GM23338 (cell line): ENCODE data around the gene SLC12A5. TPM values are rescaled to one million over a fixed set of nuclear protein-coding genes. Genes with fewer than 3 reads are reported as not detected.

Experiments used
- ATAC-seq: fragments of 200-7000 bp; cut with Tn5 transposase; 3 replicates; pipeline ENCODE4 v1.9.1; 2020
- DNase-seq: peaks from one replicate; pipeline ENCODE4 v3.0.0-alpha.2; 2015; ENCODE audit warnings: low spot score
- H2AFZ ChIP-seq: fragments of 200-600 bp; sonication (generic); 2 replicates; pipeline ENCODE4 v1.8.0; 2016; ENCODE audit warnings: antibody characterized with exemption, mild to moderate bottlenecking, moderate library complexity
- H3F3A ChIP-seq: fragments of 200-600 bp; sonication (generic); replicated peaks from 2 replicates; pipeline ENCODE4 v1.8.0; 2017; ENCODE audit warnings: antibody characterized with exemption, mixed run types, low read depth
- H3K27ac ChIP-seq: fragments of 200-600 bp; sonication (generic); 2 replicates; pipeline ENCODE4 v1.6.1; 2016; ENCODE audit warnings: low read depth
- H3K27me3 ChIP-seq: fragments of 200-600 bp; sonication (generic); 2 replicates; pipeline ENCODE4 v1.8.0; 2016; ENCODE audit warnings: mild to moderate bottlenecking, mixed run types, moderate library complexity; ENCODE audit not compliant: insufficient read depth
- H3K36me3 ChIP-seq: fragments of 200-600 bp; sonication (generic); 2 replicates; pipeline ENCODE4 v1.8.0; 2016; ENCODE audit warnings: mild to moderate bottlenecking; ENCODE audit not compliant: insufficient read depth
- H3K4me1 ChIP-seq: fragments of 200-600 bp; sonication (generic); 2 replicates; pipeline ENCODE4 v1.8.0; 2016; ENCODE audit warnings: mild to moderate bottlenecking, moderate library complexity; ENCODE audit not compliant: insufficient read depth
- H3K4me2 ChIP-seq: fragments of 200-600 bp; sonication (generic); 2 replicates; pipeline ENCODE4 v1.7.1; 2017; ENCODE audit warnings: mixed run types
- H3K4me3 ChIP-seq: fragments of 200-600 bp; sonication (generic); 2 replicates; pipeline ENCODE4 v1.6.1; 2016; ENCODE audit warnings: mixed run types
- H3K79me2 ChIP-seq: fragments of 200-600 bp; sonication (generic); replicated peaks from 2 replicates; pipeline ENCODE4 v1.8.0; 2017; ENCODE audit warnings: mild to moderate bottlenecking; ENCODE audit not compliant: insufficient read depth
- H3K9me2 ChIP-seq: fragments of 200-600 bp; sonication (generic); 2 replicates; pipeline ENCODE4 v1.8.0; 2017; ENCODE audit not compliant: insufficient read depth
- H4K20me1 ChIP-seq: fragments of 200-600 bp; sonication (generic); replicated peaks from 2 replicates; pipeline ENCODE4 v1.8.0; 2017; ENCODE audit warnings: mild to moderate bottlenecking; ENCODE audit not compliant: insufficient read depth
- H3K27ac Mint-ChIP-seq: 2 replicates; pipeline ENCODE4 v1.8.0; 2020; ENCODE audit warnings: inconsistent platforms, mild to moderate bottlenecking, moderate library complexity, mixed read lengths
- H3K27me3 Mint-ChIP-seq: 3 replicates; pipeline ENCODE4 v1.8.0; 2022; ENCODE audit warnings: low read depth, mild to moderate bottlenecking, moderate library complexity, mixed read lengths, inconsistent platforms; ENCODE audit not compliant: insufficient read depth, poor library complexity
- H3K36me3 Mint-ChIP-seq: 3 replicates; pipeline ENCODE4 v1.8.0; 2021; ENCODE audit warnings: low read depth, mild to moderate bottlenecking, inconsistent platforms, moderate library complexity, mixed read lengths
- H3K4me1 Mint-ChIP-seq: 3 replicates; pipeline ENCODE4 v1.8.0; 2020; ENCODE audit warnings: mild to moderate bottlenecking, inconsistent platforms, mixed read lengths
- H3K4me3 Mint-ChIP-seq: 3 replicates; pipeline ENCODE4 v1.8.0; 2021; ENCODE audit warnings: moderate library complexity, mild to moderate bottlenecking, inconsistent platforms, mixed read lengths
- H3K9me3 Mint-ChIP-seq: 3 replicates; pipeline ENCODE4 v1.8.0; 2020; ENCODE audit warnings: moderate library complexity, mild to moderate bottlenecking, inconsistent platforms, mixed read lengths
- CREB1 ChIP-seq: fragments of 250-450 bp; sonication (Bioruptor Pico); IDR thresholded peaks from 2 replicates; pipeline ENCODE4 v1.5.0; 2020; ENCODE audit warnings: low read depth, mild to moderate bottlenecking, moderate library complexity
- CTCF ChIP-seq, 2 experiments: fragments of 200-600 bp in 1 of 2; sonication (generic) in 1 of 2; conservative IDR thresholded peaks; 2 replicates each; pipeline versions ENCODE4 v1.5.1 to v1.6.1; 2016 to 2017; ENCODE audit warnings: antibody characterized with exemption in 2 of 2, low read depth in 2 of 2, mild to moderate bottlenecking in 2 of 2, moderate library complexity in 1 of 2
- ETS1 ChIP-seq: IDR thresholded peaks from 2 replicates; pipeline ENCODE4 v1.6.1; 2016; ENCODE audit warnings: antibody characterized with exemption
- EZH2 ChIP-seq: fragments of 200-600 bp; sonication (generic); IDR thresholded peaks from one replicate; pipeline ENCODE4 v1.8.0; 2017; ENCODE audit warnings: antibody characterized with exemption, mild to moderate bottlenecking, low read depth; ENCODE audit not compliant: unreplicated experiment
- REST ChIP-seq: IDR thresholded peaks from one replicate; pipeline ENCODE4 v1.6.1; 2018; ENCODE audit warnings: antibody characterized with exemption; ENCODE audit not compliant: unreplicated experiment
- STAT1 ChIP-seq: IDR thresholded peaks from one replicate; pipeline ENCODE4 v1.6.1; 2016; ENCODE audit warnings: antibody characterized with exemption; ENCODE audit not compliant: unreplicated experiment
- ZNF114 ChIP-seq: fragments of 250-450 bp; sonication (Bioruptor Pico); IDR thresholded peaks from 2 replicates; pipeline ENCODE4 v1.5.0; 2020; ENCODE audit warnings: mild to moderate bottlenecking, moderate library complexity
- ZNF331 ChIP-seq: fragments of 250-450 bp; sonication (Bioruptor Pico); IDR thresholded peaks from 2 replicates; pipeline ENCODE4 v1.5.0; 2020; ENCODE audit warnings: low read depth, mild to moderate bottlenecking, moderate library complexity
- ZNF462 ChIP-seq: fragments of 250-450 bp; sonication (Bioruptor Pico); IDR thresholded peaks from 2 replicates; pipeline ENCODE4 v1.5.0; 2020; ENCODE audit warnings: mild to moderate bottlenecking, moderate library complexity
- polyA plus RNA-seq: library from polyadenylated mRNA; unstranded; fragments of >200 nt; fragmentation: Nextera tagmentation; extraction: Ambion mirVana; gene quantifications from 2 replicates; pipeline ENCODE4 v1.2.1, GENCODE V29; 2016
- total RNA-seq: library from RNA; depleted of rRNA; stranded (reverse); fragments of >200 nt; shearing (Covaris generic); gene quantifications from 2 replicates; pipeline ENCODE4 v1.2.3, GENCODE V29; 2014

SLC12A5 gene
- total and polyA plus RNA-seq, 2 experiments from 2014 or later, result 3.5 to 8.4 TPM

- no peak for TF ChIP-seq REST
- no peak for TF ChIP-seq CTCF (conservative IDR thresholded peaks at IDR 0.05; ENCODE audit: low read depth in 2 of 2)
- no peak for TF ChIP-seq CREB1 (CRISPR knock-in tag)
- TF ChIP-seq ZNF114 (CRISPR knock-in tag), result no peak
These were observed 6.7 kb downstream of the SLC12A5 start (continued) for GRCh38 chr20:46035713-46036112.

- H3K27me3 ChIP-seq, result peaks cover 62% of the 10 kb centered on the region
- TF ChIP-seq EZH2 (no peak), ZNF331 (CRISPR knock-in tag) (no peak), ZNF462 (CRISPR knock-in tag) (no peak), ETS1 (no peak), STAT1 (no peak)
These were observed 7.4 kb downstream of the SLC12A5 start for GRCh38 chr20:46036370-46036769.

More at GRCh38 chr20:46036370-46036769, 7.4 kb downstream of the SLC12A5 start:
- Histone ChIP-seq H4K20me1 (peaks cover 5% of the 10 kb centered on the region; the same call in 1 of the 2 replicates), H3K27ac (no peak overlapping the region), H3K36me3 (no peaks in the 10 kb centered on the region), H3F3A (peaks cover 4% of the 10 kb centered on the region), H3K4me2 (no peak overlapping the region), H3K4me3 (no peak overlapping the region), H2AFZ (no peak overlapping the region), H3K4me1 (peaks cover 14% of the 10 kb centered on the region), H3K9me2 (no peaks in the 10 kb centered on the region), H3K79me2 (no peaks in the 10 kb centered on the region)
- H3K36me3 Mint-ChIP-seq, result no peaks in the 10 kb centered on the region
- H3K4me3 Mint-ChIP-seq, result no peak overlapping the region
- ATAC-seq, result no peak
- no peak overlapping the region for H3K27ac Mint-ChIP-seq
- H3K4me1 Mint-ChIP-seq, result peaks cover 9% of the 10 kb centered on the region
- peaks cover 51% of the 10 kb centered on the region for H3K27me3 Mint-ChIP-seq
- no peak for DNase-seq
- H3K9me3 Mint-ChIP-seq, result no peaks in the 10 kb centered on the region
